ENCODE results near the gene GRIP2.

DNA sequence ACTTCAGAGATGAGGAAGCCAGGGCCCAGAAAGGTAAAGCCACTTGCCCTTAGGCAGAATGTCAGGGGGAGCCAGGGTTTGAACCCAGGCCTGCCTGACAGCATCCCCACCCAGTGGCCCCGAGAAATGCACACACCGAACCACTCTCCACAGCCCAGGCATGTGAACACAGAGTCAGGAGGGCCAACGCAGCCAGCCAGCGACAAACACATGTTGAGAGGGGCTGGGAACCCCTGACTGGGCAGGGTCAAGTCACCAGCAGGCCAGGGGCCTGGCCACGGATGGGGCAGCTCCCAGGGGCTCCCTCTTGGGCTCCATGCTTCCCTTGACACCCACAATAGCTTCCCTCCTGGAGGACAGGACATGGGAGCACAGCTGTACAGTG lies 5.1 kb upstream of the GRIP2 start:
- TF ChIP-seq EZH2 (IDR thresholded peaks at IDR 0.05; ENCODE audit: borderline replicate concordance, low read depth, low read length, severe bottlenecking) = no peak
- TF ChIP-seq, protein P1, sequence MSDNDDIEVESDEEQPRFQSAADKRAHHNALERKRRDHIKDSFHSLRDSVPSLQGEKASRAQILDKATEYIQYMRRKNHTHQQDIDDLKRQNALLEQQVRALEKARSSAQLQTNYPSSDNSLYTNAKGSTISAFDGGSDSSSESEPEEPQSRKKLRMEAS (IDR thresholded peaks at IDR 0.05; ENCODE audit: insufficient read depth, insufficient read length) = no peak
- no peak for TF ChIP-seq CTCF (IDR thresholded peaks at IDR 0.05; ENCODE audit: extremely low read depth in 1 of 2, insufficient read depth in 1 of 2, low read depth in 1 of 2, low read length in 2 of 2)
- TF ChIP-seq POLR2A (IDR thresholded peaks at IDR 0.05; ENCODE audit: low read depth, low read length) = no peak
- TF ChIP-seq FOS (IDR thresholded peaks at IDR 0.05; ENCODE audit: borderline replicate concordance, insufficient read depth, low read length) = no peak

Measured in endothelial cell of umbilical vein (primary cell).